Adipose tissue (tissue), 3 donors: Measurements from ENCODE around the gene WDR64. TPM values are rescaled to one million over a fixed set of nuclear protein-coding genes. Genes with fewer than 3 reads are reported as not detected.
"Not testable (repeated sequence)": the region's sequence is repeated elsewhere in the genome, so short reads cannot be mapped to it uniquely, and the experiment has no call there.

Source experiments
- H3K27ac ChIP-seq: one replicate; pipeline ENCODE4 v1.5.1; 2013; ENCODE audit warnings: low read depth, low read length
- WGBS, 3 donors: extraction: QIAGEN DNeasy Blood & Tissue Kit; methylation state at CpG; one replicate each; pipeline ENCODE4 v1.1.7; 2013; 5-methylcytosine and 5-hydroxymethylcytosine counted together
- polyA plus RNA-seq, 3 donors: library from polyadenylated mRNA; stranded (reverse); fragments of 200-250 nt; gene quantifications; one replicate each; pipeline ENCODE4 v1.2.3, GENCODE V29; 2013
- donor health status: healthy with polysubstance abuse.
- donor health status: Bipolar disorder and iron deficiency.
- donor health status: healthy.

Gene WDR64
- polyA plus RNA-seq, 3 donors: not detected

DNA sequence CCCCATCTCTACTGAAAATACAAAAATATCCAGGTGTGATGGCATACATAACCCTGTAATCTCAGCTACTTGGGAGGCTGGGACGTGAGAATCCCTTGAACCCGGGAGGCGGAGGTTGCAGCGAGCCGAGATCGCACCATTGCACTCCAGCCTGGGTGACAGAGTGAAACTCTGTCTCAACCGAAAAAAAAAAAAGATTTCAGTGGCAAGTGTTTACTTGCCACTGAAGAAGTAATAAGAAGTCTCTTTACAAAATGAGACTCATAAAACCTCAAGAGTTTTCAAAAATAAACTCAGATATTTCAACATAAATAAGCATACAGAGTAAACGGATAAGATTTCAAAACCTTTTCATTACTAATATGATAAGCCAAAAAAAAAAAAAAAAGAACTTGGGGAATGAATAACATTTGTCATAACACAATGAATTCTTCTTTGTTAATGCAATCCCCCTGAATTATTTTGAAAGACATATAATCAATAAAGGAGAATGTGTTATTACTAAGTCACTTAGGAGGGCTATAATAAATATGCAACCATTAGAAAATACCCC lies 161.8 kb downstream of the WDR64 start:
- no peak overlapping the region for H3K27ac ChIP-seq
- WGBS, 3 donors: 80 to 84% (median 81%) methylated on average over 8 of the region's 8 CpGs

DNA sequence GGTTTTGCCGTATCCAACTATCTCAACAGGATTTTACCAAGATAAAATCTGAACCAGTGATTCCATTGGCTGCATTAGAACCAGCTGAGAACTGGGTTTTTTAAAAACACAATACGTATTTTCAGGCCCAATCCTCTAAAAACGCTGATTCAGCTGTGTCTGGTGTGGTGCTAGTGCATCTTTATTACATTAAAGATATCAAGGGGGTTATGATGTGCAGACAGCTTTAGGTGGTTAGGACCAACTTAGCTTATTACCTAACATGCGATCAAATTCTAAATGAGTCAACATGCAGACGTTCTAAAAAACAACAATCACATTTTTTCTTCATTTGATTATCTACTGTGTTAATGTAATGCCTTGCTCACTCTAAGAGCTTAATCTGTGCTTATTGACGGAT lies 163.9 kb downstream of the WDR64 start:
- 72 to 81% (median 76%) methylated on average over 6 of the region's 6 CpGs for whole genome bisulfite sequencing, 3 donors
- H3K27ac ChIP-seq: no peak overlapping the region

DNA sequence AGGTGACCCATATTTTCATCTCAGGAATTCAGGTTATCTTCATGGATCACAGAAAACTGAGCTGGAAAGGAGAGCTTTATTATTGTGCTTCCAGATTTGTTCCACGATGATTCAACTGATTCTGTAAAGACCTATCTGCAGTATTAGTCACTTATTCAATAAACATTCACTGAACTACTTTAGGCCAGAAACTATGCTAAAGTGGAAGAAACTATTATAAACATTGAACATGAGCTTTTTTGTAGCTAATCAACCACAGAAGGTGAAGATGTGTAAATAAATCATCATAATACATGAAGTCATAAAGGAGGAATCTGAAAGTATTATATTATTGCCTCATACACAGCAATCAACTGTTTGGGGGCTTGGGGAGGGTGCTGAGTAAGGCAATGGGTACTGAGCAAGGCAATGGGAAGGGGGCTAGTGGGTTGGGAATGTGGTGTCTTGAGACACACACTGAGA lies 165.3 kb downstream of the WDR64 start:
- WGBS, 3 donors: 72 to 77% (median 77%) methylated on average over 1 of the region's 1 CpG
- no peak overlapping the region for H3K27ac ChIP-seq

DNA sequence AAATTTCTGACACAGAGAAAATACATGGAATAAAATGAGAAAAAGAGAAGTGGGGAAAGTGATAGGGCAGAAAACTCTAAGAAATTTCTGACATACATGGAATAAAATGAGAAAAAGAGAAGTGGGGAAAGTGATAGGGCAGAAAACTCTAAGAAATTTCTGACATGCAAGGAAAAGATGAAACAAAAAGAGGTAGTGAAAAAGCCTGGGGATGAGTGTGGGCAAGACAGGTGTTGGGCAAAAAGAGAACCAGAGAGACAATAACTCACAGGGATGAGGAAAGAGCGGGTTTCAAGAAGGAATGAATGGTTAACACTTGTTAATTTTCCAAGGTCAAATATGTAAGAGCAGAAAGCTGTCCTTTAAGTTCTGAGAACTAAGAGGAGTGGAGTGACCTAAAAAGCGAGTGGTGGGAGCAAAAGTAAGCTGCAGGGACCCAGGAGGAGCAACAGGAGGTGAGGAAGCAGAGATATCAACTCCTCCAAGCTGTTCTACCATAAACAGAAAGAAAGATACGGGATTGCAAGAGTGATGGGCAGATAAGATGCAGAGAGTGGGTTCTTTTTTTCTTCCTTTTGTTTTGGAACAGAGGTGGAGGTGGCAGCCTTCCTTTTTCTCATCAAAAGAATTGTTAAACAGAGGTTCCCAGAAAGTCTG lies 166.0 kb downstream of the WDR64 start:
- H3K27ac ChIP-seq: no peak overlapping the region
- WGBS, 3 donors: 54 to 63% (median 61%) methylated on average over 3 of the region's 3 CpGs

DNA sequence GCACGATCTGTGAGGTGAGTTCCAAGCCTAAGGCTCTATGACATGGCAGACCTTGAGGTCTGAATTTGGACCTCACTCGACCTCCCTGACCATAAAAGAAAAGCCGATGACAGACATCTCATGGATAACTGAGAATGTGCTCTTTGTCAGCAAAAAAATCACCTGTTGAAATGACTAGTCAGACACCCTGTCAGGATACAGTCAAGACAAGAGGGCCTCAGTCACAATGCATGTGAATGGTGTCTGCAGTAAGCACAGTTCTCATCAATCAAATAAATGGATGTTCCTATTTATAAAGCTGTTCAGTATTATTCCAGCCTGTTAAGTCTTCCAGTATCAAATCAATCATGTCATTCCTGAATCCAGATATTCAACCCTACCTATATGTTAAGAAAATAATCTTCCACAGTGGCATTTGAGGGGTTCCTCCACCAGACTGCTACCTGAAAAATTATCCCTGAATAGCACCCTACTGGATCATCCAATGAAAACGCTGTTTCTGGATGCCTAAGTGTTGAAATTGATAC lies 167.3 kb downstream of the WDR64 start:
- 80 to 87% (median 82%) methylated on average over 4 of the region's 4 CpGs for WGBS, 3 donors
- no peak overlapping the region for H3K27ac ChIP-seq

DNA sequence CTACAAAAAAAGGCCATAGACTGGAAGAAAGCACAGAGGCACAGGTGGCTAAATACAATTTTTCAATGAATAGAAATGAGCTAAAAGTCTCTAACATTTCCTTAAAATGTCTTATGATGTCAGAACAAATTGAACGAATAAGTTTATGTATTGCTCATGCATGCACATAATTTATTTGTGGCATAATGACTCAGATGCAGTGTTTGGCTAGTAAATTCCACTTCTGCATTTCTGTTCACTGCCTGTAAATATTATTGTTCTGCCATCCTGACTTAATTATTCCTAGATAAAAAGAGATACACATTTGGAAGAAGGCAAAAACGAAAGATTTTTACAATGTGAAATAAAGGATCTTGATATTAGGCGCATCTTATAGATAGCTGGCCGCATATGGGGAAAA lies 169.3 kb downstream of the WDR64 start:
- WGBS, 3 donors: 82 to 90% (median 84%) methylated on average over 4 of the region's 4 CpGs

DNA sequence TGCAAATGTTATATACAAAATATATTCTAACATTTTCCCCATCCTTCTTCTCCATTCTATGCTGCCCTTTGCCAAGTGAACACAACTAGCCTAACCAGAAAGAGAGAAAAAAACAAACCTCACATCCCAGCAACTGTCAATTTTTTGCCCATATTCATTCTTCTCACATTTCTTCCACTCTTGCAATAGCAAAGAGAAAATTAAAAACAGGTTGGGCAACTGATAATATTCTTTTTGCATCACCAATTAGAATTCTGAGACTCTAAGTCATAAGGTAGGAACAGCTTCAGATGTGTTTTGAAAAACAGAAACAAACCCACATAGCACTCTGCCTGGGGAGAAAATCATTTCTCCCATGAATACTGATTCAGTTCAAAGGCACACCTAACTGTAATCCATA lies 170.8 kb downstream of the WDR64 start:
- H3K27ac ChIP-seq: no peak overlapping the region

More for the DNA sequence above, 169.3 kb downstream of the WDR64 start:
- H3K27ac ChIP-seq: no peak overlapping the region

DNA sequence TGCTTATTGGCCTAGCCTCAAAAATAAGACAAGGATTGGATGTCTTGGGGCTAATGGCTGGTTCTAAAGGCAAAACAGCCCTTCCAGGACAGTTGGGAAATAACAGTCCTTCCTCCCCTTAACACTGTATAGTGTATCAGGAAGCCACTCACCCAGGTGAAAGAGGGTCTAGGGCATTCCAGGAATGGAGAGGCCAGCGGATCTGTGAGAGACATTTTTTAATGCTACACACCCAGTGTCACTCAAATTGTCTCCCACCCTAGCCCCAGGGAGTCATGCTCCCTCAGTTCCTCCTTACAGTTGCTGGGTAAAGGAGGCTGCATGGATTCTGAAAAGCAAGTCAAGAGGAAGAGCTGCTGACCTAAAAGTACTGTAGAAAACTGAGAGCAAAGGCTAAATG lies 171.8 kb downstream of the WDR64 start:
- H3K27ac ChIP-seq: no peak overlapping the region
- 75 to 90% (median 90%) methylated on average over 1 of the region's 1 CpG for WGBS, 3 donors

DNA sequence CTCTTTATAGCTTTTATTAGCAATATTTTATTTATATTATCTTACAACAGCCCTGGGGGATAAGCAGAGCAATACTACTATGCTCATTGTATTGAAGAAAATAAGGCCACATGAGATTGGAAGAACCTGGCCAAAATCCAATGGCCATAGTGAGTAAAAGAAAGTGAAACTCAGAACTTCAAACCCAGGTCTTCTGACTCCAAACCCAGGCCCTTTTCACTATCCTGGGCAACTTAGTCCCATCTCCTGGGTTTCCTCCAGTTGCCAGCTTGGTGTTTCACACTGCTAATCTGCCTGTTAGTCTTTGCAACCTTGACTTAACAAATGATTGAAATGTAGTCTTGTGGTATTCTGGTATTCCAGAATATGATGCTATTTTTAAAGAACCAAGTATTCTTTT lies 173.5 kb downstream of the WDR64 start:
- no peak overlapping the region for H3K27ac ChIP-seq

DNA sequence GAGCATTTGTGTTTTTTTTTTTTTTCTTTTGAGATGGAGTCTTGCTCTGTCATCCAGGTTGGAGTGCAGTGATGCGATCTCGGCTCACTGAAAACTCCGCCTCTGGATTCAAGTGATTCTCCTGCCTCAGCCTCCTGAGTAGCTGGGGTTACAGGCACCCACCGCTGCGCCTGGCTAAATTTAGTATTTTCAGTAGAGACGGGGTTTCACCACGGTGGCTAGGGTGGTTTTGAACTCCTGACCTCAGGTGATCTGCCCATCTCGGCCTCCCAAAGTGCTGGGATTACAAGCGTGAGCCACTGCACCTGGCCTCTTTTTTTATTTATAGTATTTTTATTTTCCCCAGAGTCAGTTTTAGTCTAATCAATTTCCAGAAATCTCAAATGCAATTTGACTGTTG lies 174.5 kb downstream of the WDR64 start:
- not testable (repeated sequence) for H3K27ac ChIP-seq
- 92 to 95% (median 94%) methylated on average over 9 of the region's 9 CpGs for WGBS, 3 donors

DNA sequence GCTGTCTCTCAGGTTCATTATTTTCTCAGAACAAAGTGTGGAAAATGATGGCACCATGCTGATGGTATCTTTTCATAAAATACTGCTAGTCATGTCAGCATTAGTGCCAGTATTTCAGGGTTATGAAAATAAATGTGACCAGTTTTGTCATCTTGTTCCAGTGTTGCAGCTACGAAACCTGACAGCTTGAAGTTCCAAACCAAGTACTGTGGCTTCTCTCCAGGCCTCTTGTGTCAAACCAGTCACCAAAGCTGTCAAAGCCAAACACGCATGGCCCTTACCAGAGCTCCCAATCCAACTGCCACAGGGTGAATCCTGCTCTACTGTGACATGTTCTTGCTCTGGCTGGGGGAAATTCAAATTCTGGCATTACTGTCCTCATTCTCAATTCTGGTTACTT lies 175.2 kb downstream of the WDR64 start:
- 87 to 94% (median 90%) methylated on average over 2 of the region's 2 CpGs for WGBS, 3 donors
- H3K27ac ChIP-seq: no peak overlapping the region

DNA sequence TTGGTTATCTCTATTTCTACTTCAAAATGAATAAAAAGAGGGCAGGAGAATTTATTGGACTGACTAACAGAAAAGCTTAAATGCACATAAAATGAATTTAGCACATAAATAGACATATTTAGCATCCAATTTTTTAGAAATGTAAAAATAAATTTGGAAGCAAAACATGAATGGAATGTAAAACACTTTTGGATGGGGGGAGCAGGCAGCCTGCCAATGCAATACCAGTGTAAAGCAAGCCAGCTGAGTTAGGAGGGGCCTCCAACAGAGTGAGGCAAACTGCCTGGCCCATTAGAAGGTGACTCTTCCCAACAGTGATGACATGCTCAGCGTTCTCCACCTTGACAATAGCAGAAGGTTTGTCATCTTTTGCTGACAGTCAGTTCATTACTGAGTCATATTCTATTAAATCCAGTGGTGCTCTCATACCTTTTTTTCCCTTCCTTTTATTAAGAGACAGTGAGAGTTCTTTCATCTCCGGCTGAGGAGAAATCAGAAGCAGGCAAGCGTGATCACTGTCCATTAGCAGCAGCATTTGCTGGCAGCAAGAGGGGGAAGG lies 176.5 kb downstream of the WDR64 start:
- 51 to 73% (median 59%) methylated on average over 3 of the region's 3 CpGs for WGBS, 3 donors
- H3K27ac ChIP-seq: no peak overlapping the region

DNA sequence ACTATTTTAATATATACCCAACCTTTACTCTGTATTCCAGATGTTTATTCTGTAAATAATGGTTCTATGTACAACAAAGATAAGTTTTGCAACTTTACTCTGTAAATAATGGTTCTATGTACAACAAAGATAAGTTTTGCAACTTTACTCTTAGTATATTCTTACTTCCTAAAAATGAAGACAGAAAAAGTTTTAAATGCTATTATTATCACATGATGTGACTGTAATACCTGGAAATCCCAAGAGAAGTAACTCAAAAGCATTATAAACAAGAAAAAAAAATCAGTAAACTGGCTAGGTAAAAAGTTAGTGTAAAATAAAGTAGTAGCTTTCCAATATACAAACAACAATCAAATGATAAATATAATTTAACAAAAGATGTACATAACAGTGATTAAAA lies 177.4 kb downstream of the WDR64 start:
- no peak overlapping the region for H3K27ac ChIP-seq

DNA sequence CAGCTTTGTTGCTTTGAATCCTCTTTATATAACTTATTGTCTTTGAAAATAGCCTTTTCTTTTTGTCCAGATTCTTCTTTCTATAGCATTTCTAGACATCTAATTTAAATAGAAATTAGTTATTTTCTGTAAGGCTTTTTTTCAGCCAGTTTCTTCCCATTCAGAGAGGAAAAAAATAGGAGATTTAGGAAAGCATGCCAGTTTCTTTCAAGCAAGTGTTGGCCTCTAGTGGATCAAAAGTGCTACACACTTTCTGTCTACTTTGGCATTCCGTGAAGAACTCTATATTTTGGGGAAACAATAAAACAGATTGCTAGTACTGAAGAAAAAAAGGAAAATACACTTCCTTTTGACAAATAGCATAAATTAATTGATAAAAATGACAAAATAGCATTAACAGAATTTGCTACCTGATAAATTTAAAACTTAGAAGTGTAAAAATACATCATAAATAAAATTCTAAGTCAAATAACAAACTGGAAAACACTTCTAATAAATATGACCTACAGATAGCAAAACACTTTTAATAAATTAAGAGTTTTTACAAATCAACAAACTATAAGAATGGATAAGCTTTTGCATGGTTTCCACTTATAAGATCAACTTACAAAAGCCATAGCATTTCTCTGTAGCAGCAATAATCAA lies 182.8 kb downstream of the WDR64 start:
- 5% methylated on average over 1 of the region's 1 CpG for WGBS, 3 donors
- no peak overlapping the region for H3K27ac ChIP-seq

DNA sequence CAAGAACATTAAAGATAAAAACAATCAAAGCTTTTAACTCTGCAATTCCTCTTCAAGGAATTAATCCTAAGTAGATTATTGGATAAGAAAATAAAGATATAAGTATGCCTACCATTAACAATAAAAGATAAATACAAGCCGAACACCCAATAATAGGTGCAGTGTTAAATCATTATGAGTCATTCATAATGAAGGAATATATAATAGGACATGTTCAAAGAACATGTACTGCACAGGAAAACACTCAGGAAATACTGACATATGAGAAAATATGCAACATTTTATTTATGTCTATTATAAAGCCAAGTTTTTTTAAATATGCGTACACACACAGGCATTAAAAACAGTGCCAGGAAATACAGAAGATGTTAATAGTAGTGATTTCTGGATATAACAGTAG lies 184.9 kb downstream of the WDR64 start:
- no peak overlapping the region for H3K27ac ChIP-seq
- WGBS, 3 donors: 61 to 87% (median 66%) methylated on average over 2 of the region's 2 CpGs

DNA sequence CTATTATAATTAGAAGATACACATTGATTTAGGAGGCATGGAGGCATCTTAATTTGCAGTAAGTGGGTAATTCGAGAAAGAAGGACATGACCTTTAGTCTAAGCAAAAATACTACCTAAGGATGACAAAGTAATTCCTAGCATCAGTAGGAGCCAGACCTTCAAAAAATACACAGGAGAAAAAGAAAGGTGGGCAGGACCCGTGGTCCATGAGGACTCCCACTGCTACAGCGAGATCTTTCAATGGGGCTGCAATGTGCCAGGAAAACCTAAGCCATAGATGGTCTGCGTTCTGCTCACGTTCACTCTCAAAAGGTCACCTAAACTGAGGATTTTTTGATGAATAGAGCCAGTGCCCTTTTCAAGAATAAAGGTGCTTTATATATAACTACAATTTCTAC lies 185.3 kb downstream of the WDR64 start:
- H3K27ac ChIP-seq: no peak overlapping the region
- WGBS, 3 donors: 80 to 86% (median 80%) methylated on average over 5 of the region's 5 CpGs

DNA sequence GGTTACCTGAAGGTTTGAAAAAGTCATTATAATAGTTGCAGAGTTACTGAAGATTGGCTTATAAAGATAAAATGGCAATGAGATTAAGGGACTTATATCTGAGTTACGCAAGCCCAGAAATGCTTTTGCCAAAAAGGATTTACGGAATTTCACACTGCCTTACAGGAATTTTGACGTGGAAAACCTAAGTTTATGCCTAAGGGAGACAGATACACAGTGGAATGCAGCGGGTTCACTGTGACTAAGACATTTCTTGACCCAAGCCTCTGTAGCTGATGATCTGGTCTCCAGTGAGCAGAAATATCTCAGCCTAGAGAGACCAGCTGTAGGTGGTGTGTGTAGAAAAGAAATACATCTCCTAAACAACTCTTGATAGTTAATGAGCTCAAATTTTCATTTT lies 185.8 kb downstream of the WDR64 start:
- WGBS, 3 donors: 67 to 85% (median 68%) methylated on average over 4 of the region's 4 CpGs
- H3K27ac ChIP-seq: no peak overlapping the region

DNA sequence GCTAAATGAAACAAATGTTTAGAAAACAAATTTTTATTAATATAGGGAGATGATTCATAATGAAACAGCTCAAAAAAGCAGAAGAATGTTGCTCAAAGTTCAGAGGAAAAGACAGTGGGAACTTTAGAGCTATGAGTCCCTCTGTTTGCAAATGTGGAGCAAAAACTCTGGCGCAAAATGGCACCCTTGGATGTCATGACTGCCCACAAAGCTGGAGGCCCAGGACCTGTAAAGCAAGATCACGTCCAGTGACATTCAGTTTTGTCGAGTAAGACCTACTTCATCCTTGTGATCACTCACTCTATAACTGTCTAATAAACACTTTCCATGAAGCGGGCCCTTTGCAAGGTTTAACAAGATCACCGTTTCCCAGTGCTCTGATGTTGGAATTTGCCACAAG lies 186.8 kb downstream of the WDR64 start:
- 87 to 94% (median 91%) methylated on average over 5 of the region's 5 CpGs for WGBS, 3 donors
- H3K27ac ChIP-seq: no peak overlapping the region

DNA sequence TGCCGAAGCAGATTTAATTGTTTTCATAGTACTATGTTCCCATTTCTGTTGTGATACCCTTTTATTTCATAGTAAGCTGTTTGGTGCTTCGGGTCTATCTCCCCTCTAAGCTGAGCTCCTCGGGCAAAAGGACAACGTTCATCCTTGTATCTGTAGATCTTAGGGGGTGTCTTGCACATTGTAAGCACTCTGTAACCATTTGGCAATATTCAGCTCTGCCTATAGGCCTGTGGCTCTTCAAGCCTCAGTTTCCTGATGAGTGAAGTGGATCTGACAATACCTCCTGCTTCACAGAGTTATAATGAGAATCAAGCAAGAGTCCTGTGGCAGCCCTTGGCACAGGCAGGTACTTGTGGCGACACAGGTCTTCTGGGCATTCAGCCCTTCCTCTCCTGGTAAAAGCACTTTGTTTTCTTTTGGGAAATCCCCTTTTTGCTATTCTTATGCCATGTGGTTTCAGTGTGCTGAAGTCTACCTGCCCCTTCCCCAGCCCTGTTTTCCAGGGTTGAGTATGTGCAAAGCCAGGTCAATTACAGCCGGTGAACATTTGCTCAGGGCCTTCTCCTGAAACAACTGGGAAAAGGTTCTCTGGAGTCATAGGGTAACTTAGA lies 187.4 kb downstream of the WDR64 start:
- no peak overlapping the region for H3K27ac ChIP-seq
- 77 to 92% (median 90%) methylated on average over 6 of the region's 6 CpGs for WGBS, 3 donors
